HepG2 (cell line): ENCODE results near the gene ARHGEF40. TPM values are rescaled to one million over a fixed set of nuclear protein-coding genes. Genes with fewer than 3 reads are reported as not detected.

Experiments used
- CTCF ChIP-seq: sonication (generic); formaldehyde crosslinking; IDR thresholded peaks from 2 replicates; pipeline ENCODE4 v1.5.0; 2020; ENCODE audit warnings: mild to moderate bottlenecking, missing genetic modification reagents, moderate library complexity
- FOSL2 ChIP-seq: sonication (generic); formaldehyde crosslinking; IDR thresholded peaks from 2 replicates; pipeline ENCODE4 v1.4.0; 2020; ENCODE audit warnings: missing genetic modification reagents
- GABPA ChIP-seq, 2 experiments: IDR thresholded peaks; 2 replicates each; pipeline ENCODE4 v1.6.1; 2011 to 2016; ENCODE audit warnings: low read depth in 2 of 2, low read length in 1 of 2, missing biosample characterization in 1 of 2, missing genetic modification characterization in 1 of 2
- ISX ChIP-seq: sonication (generic); formaldehyde crosslinking; conservative IDR thresholded peaks from 2 replicates; pipeline ENCODE4 v1.5.0; 2020; ENCODE audit warnings: missing genetic modification reagents
- MAZ ChIP-seq, 2 experiments: sonication (generic) in 1 of 2; formaldehyde crosslinking in 1 of 2; IDR thresholded peaks; 2 replicates each; pipeline versions ENCODE4 v1.5.0 to v1.6.1; 2012 to 2020; ENCODE audit warnings: low read depth in 2 of 2, mild to moderate bottlenecking in 2 of 2, borderline replicate concordance in 1 of 2, improper control_type of control experiment in 1 of 2, low read length in 1 of 2, missing genetic modification reagents in 1 of 2, moderate library complexity in 1 of 2
- NFIC ChIP-seq: IDR thresholded peaks from 2 replicates; pipeline ENCODE4 v1.6.1; 2012; ENCODE audit warnings: mild to moderate bottlenecking, low read length, inconsistent platforms
- NFYC ChIP-seq: IDR thresholded peaks from 2 replicates; pipeline ENCODE4 v1.6.1; 2016; ENCODE audit warnings: missing genetic modification reagents, missing compliant biosample characterization
- NR2C2 ChIP-seq: sonication (generic); formaldehyde crosslinking; IDR thresholded peaks from 2 replicates; pipeline ENCODE4 v1.4.0; 2020; ENCODE audit warnings: missing genetic modification reagents, mild to moderate bottlenecking, moderate library complexity, borderline replicate concordance
- NR2F2 ChIP-seq: IDR thresholded peaks from 2 replicates; pipeline ENCODE4 v1.6.1; 2012; ENCODE audit warnings: low read depth, inconsistent platforms, borderline replicate concordance
- POLR2AphosphoS5 ChIP-seq: IDR thresholded peaks from 2 replicates; pipeline ENCODE4 v1.6.1; 2012; ENCODE audit warnings: low read depth, low read length
- RBAK ChIP-seq: sonication (generic); formaldehyde crosslinking; IDR thresholded peaks from 2 replicates; pipeline ENCODE4 v1.5.1; 2020; ENCODE audit warnings: mild to moderate bottlenecking, missing genetic modification reagents
- SOX6 ChIP-seq, 2 experiments: fragments of 450-650 bp in 1 of 2; sonication (generic) in 1 of 2; formaldehyde crosslinking in 1 of 2; IDR thresholded peaks; 2 replicates each; pipeline versions ENCODE4 v1.4.0 to v1.6.1; 2017 to 2020; ENCODE audit warnings: antibody characterized with exemption in 1 of 2, mild to moderate bottlenecking in 1 of 2, missing genetic modification reagents in 1 of 2
- TCF12 ChIP-seq, 2 experiments: fragments of 450-650 bp in 1 of 2; sonication (generic) in 1 of 2; formaldehyde crosslinking in 1 of 2; IDR thresholded peaks; 2 replicates each; pipeline versions ENCODE4 v1.6.1 to v1.8.0; 2017 to 2022; ENCODE audit warnings: antibody characterized with exemption in 1 of 2, mild to moderate bottlenecking in 1 of 2, missing genetic modification reagents in 1 of 2, moderate library complexity in 1 of 2
- TRAFD1 ChIP-seq: sonication (generic); formaldehyde crosslinking; IDR thresholded peaks from 2 replicates; pipeline ENCODE4 v1.5.1; 2020; ENCODE audit warnings: missing genetic modification reagents, mild to moderate bottlenecking, borderline replicate concordance
- WIZ ChIP-seq: sonication (generic); formaldehyde crosslinking; IDR thresholded peaks from 2 replicates; pipeline ENCODE4 v1.5.1; 2020; ENCODE audit warnings: mild to moderate bottlenecking, missing genetic modification reagents
- ZNF740 ChIP-seq: sonication (generic); formaldehyde crosslinking; IDR thresholded peaks from 2 replicates; pipeline ENCODE4 v1.4.0; 2020; ENCODE audit warnings: missing genetic modification reagents
- polyA plus RNA-seq, 8 experiments: library from polyadenylated mRNA; depleted of rRNA in 3 of 8; stranded (reverse) in 7 of 8; unstranded in 1 of 8; fragments of >200 nt; fragmentation: Illumina TruSeq in 4 of 8; extraction: Trizol in 4 of 8; gene quantifications; 2 replicates each; pipeline versions ENCODE4 v1.2.1 to v1.2.3, GENCODE V29; 2011 to 2016; ENCODE audit warnings: low read depth in 4 of 8, missing spikeins in 1 of 8, mixed read lengths in 1 of 8; ENCODE audit not compliant: insufficient read depth in 1 of 8
- total RNA-seq, 5 experiments: library from RNA; depleted of rRNA; stranded (reverse); fragments of >200 nt; fragmentation: Illumina TruSeq; extraction: Trizol; gene quantifications; 2 replicates each; pipeline ENCODE4 v1.2.3, GENCODE V29; 2016; ENCODE audit warnings: low read depth in 1 of 5
- TF ChIP-seq, protein P1 (sequence below): sonication (generic); formaldehyde crosslinking; IDR thresholded peaks from 2 replicates; pipeline ENCODE4 v1.5.0; 2020; ENCODE audit warnings: mild to moderate bottlenecking, missing genetic modification reagents, borderline replicate concordance
- TF ChIP-seq, protein P2 (sequence below): IDR thresholded peaks from 2 replicates; pipeline ENCODE4 v1.6.1; 2016

ARHGEF40 gene
- total and polyA plus RNA-seq, 2 of the 13 experiments (the other 11 are each of a cell fraction or from before 2014, with no cell fraction given): 28.1 to 78.1 TPM

DNA sequence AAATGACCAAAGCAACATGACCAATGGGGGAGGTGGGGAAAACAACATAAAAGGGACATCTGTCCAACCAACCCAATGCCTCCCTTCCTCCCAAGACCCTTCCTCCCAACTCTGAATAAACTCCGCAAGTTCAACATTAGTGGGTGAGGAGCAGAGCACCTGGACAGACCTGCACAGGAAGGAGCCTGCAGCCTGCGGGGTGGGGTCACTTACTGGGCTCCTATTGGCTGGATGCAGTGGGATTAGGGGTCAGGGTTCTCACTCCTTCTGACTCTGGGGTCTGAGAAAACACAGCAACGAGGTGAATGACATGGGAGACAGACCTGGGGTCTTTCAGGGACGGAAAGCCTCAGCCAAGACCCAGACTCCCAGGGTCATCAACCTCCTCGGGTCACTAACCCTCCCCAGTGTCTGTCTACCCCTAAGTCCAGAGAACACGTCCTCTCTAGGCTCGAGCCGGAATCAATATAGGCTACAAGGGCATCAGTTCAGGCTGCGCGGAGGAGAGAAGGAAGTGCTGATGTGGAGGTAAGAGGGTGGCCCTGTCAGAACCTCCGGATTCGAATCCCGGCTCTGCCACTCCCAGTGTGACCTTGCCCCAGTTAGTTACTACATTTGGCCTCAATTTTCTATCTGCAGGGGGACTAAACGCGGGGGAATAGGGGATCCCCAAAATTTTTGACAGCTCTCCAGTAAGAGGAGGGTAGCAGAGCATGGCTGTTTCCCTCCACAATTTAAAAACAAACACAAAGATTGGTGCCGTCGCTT lies 46.1 kb upstream of the ARHGEF40 start (continued):
- TF ChIP-seq, protein P1, sequence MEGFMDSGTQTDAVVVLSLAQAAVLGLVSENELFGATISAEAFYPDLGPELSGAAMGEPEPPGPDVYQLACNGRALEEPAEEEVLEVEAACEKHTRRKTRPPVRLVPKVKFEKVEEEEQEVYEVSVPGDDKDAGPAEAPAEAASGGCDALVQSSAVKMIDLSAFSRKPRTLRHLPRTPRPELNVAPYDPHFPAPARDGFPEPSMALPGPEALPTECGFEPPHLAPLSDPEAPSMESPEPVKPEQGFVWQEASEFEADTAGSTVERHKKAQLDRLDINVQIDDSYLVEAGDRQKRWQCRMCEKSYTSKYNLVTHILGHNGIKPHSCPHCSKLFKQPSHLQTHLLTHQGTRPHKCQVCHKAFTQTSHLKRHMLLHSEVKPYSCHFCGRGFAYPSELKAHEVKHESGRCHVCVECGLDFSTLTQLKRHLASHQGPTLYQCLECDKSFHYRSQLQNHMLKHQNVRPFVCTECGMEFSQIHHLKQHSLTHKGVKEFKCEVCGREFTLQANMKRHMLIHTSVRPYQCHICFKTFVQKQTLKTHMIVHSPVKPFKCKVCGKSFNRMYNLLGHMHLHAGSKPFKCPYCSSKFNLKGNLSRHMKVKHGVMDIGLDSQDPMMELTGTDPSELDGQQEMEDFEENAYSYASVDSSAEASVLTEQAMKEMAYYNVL: no peak; the same call in 1 of the 2 replicates
- TF ChIP-seq CTCF (CRISPR knock-in tag) (no peak), NR2C2 (peak; percentile 35; the same call in 1 of the 2 replicates), TCF12 (IDR thresholded peaks at IDR 0.05) (no peak), TCF12 (CRISPR knock-in tag; IDR thresholded peaks at IDR 0.05) (peak; percentile 28; the same call in 1 of the 2 replicates), RBAK (CRISPR knock-in tag) (0 out of 2 replicates have a peak, but pooled peaks have one; percentile 9), ZNF740 (CRISPR knock-in tag) (peak; percentile 3; the same call in 1 of the 2 replicates), MAZ (IDR thresholded peaks at IDR 0.05; ENCODE audit: borderline replicate concordance, low read depth, low read length) (no peak), MAZ (CRISPR knock-in tag; IDR thresholded peaks at IDR 0.05; ENCODE audit: low read depth) (no peak), GABPA (IDR thresholded peaks at IDR 0.05; ENCODE audit: low read depth, low read length) (no peak), GABPA (CRISPR knock-in tag; IDR thresholded peaks at IDR 0.05; ENCODE audit: low read depth) (peak; percentile 44), WIZ (0 out of 2 replicates have a peak, but pooled peaks have one; percentile 67), FOSL2 (CRISPR knock-in tag) (no peak), NFIC (peak; percentile 16; the same call in 1 of the 2 replicates), NFYC (CRISPR knock-in tag) (0 out of 2 replicates have a peak, but pooled peaks have one; percentile 26), ISX (no peak), TRAFD1 (CRISPR knock-in tag) (0 out of 2 replicates have a peak, but pooled peaks have one; percentile 16), POLR2AphosphoS5 (peak; percentile 37; the same call in 1 of the 2 replicates), SOX6 (IDR thresholded peaks at IDR 0.05) (no peak), SOX6 (CRISPR knock-in tag; IDR thresholded peaks at IDR 0.05) (no peak; the same call in none of the 2 replicates), NR2F2 (0 out of 2 replicates have a peak, but pooled peaks have one; percentile 58)
- TF ChIP-seq, protein P2, sequence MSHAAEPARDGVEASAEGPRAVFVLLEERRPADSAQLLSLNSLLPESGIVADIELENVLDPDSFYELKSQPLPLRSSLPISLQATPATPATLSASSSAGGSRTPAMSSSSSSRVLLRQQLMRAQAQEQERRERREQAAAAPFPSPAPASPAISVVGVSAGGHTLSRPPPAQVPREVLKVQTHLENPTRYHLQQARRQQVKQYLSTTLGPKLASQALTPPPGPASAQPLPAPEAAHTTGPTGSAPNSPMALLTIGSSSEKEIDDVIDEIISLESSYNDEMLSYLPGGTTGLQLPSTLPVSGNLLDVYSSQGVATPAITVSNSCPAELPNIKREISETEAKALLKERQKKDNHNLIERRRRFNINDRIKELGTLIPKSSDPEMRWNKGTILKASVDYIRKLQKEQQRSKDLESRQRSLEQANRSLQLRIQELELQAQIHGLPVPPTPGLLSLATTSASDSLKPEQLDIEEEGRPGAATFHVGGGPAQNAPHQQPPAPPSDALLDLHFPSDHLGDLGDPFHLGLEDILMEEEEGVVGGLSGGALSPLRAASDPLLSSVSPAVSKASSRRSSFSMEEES (CRISPR knock-in tag): 0 out of 2 replicates have a peak, but pooled peaks have one; percentile 12
